Uterus (tissue), 4 donors: ENCODE measurements around the gene CFAP210. TPM values are rescaled to one million over a fixed set of nuclear protein-coding genes. Genes with fewer than 3 reads are reported as not detected.
"Not testable (repeated sequence)": the region's sequence is repeated elsewhere in the genome, so short reads cannot be mapped to it uniquely, and the experiment has no call there.

Experiments used
- DNase-seq, 2 donors: peaks; one replicate each; pipeline ENCODE4 v3.0.0-alpha.2; 2019 to 2020
- H3K27ac ChIP-seq, 2 donors: fragments of 200-600 bp; sonication (generic); 1 replicate in 1 of 2; 2 replicates in 1 of 2; pipeline ENCODE4 v1.5.1; 2016 to 2018
- H3K27me3 ChIP-seq, 2 donors: fragments of 200-600 bp; sonication (generic); one replicate each; pipeline ENCODE4 v1.5.1; 2018 to 2019; ENCODE audit warnings: control low read depth in 1 of 2
- H3K36me3 ChIP-seq, 2 donors: fragments of 200-600 bp; sonication (generic); one replicate each; pipeline ENCODE4 v1.5.1; 2019; ENCODE audit warnings: control low read depth in 1 of 2
- H3K4me1 ChIP-seq, 2 donors: fragments of 200-600 bp; sonication (generic); one replicate each; pipeline ENCODE4 v1.5.1; 2018 to 2019; ENCODE audit warnings: control low read depth in 1 of 2
- H3K4me3 ChIP-seq, 2 donors: fragments of 200-600 bp; sonication (generic); 1 replicate in 1 of 2; 2 replicates in 1 of 2; pipeline ENCODE4 v1.5.1; 2018 to 2019; ENCODE audit warnings: mild to moderate bottlenecking in 1 of 2
- H3K9me3 ChIP-seq, 2 donors: fragments of 200-600 bp; sonication (generic); one replicate each; pipeline ENCODE4 v1.5.1; 2019; ENCODE audit warnings: control low read depth in 1 of 2
- CTCF ChIP-seq, 4 experiments: fragments of 200-600 bp in 2 of 4; fragments of 450-650 bp in 2 of 4; sonication (generic) in 2 of 4; IDR thresholded peaks; one replicate each; pipeline ENCODE4 v1.5.1; 2016 to 2019; ENCODE audit warnings: antibody characterized with exemption in 4 of 4, mild to moderate bottlenecking in 2 of 4, moderate library complexity in 1 of 4
- POLR2A ChIP-seq, 2 donors: fragments of 450-650 bp; IDR thresholded peaks; one replicate each; pipeline ENCODE4 v1.6.1; 2016; ENCODE audit warnings: antibody characterized with exemption in 2 of 2, mild to moderate bottlenecking in 1 of 2, moderate library complexity in 1 of 2
- intact Hi-C: fragments of 100-400 bp; cut with DNase I; formaldehyde crosslinking; loops from one replicate; pipeline ENCODE4 v1.15.1; 2023; ENCODE audit warnings: low total_unique reads
- total RNA-seq, 4 donors: library from RNA; depleted of rRNA in 3 of 4; stranded (reverse); fragments of >200 nt in 3 of 4; gene quantifications; one replicate each; pipeline versions ENCODE4 v1.1.0 to v1.2.4, GENCODE V29; 2014 to 2023
- donor health status: DM: yes; HTN: yes; CAD: no.

The CFAP210 gene
- total RNA-seq, 4 donors from 2014 or later = 0.64 to 3.3 TPM; not detected in 2

DNA sequence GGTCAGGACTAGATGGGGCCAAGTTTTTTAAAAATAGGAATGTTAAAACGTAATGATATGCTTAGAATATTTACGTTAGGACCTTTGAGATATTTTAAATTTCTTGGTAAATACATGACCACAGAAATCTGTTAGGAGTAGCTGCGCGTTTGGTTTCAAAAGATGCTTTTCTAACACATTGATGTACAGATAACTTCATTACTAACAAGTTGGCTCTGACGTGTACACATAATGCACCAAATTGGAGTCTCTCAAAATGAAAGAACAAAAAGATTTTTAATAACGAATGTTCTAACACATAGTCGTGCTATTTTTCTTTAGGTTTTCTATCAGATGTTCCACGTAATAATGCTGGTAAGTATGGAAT lies 672 bp upstream of the CFAP210 start:
- Histone ChIP-seq H3K27me3 (no peaks in the 10 kb centered on the region), H3K9me3 (no peaks in the 10 kb centered on the region), H3K4me3 (peak overlapping the region; percentile 98), H3K27ac (peak overlapping the region; percentile 79 to 90), H3K36me3 (no peaks in the 10 kb centered on the region), H3K4me1 (no peaks in the 10 kb centered on the region)
- intact Hi-C loops = loop anchor here (10.0 kb wide), 1 partner anchor 1230 kb away; the partner anchor contains the start of gene GORASP2
- TF ChIP-seq POLR2A (IDR thresholded peaks at IDR 0.05) = no peak
- TF ChIP-seq CTCF (IDR thresholded peaks at IDR 0.05) = no peak
- no peak for DNase-seq

DNA sequence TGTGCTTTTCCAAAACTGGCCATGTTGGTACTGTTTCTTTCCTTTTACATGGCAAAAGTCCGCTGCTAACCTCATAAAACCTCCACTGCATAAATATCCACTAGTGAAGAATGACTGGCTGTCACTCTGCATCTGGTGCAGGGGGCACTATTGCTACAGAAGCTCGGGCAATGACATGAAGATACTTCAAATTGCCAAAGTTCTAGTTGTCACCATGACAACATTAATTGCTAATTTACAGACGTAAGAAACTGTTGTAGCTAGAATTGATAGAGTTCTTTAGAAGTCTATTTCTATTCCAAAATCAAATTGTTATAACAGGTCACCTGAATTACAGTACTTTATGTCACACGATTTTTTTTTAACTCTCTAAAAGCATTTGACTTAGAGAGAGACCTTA lies 845 bp downstream of the CFAP210 start:
- H3K9me3 ChIP-seq = no peaks in the 10 kb centered on the region
- no peaks in the 10 kb centered on the region for H3K27me3 ChIP-seq
- TF ChIP-seq POLR2A (IDR thresholded peaks at IDR 0.05) (no peak), CTCF (IDR thresholded peaks at IDR 0.05) (no peak)
- peak overlapping the region in 1 of 2 donors; percentile 98 for H3K4me3 ChIP-seq
- H3K4me1 ChIP-seq = no peaks in the 10 kb centered on the region
- DNase-seq = no peak
- no peaks in the 10 kb centered on the region for H3K36me3 ChIP-seq
- intact Hi-C loops = loop anchor here (10.0 kb wide), 1 partner anchor 1231 kb away; the partner anchor contains the start of gene GORASP2
- H3K27ac ChIP-seq = peak overlapping the region in 1 of 2 donors; percentile 90

GRCh38 chr2:169692718-169693117 lies 1.5 kb downstream of the CFAP210 start:
- H3K27me3 ChIP-seq = no peaks in the 10 kb centered on the region
- TF ChIP-seq POLR2A (IDR thresholded peaks at IDR 0.05) = no peak
- no peak for TF ChIP-seq CTCF (IDR thresholded peaks at IDR 0.05)
- intact Hi-C loops = loop anchor here (10.0 kb wide), 1 partner anchor 1232 kb away; the partner anchor contains the start of gene GORASP2

GRCh38 chr2:169690958-169691357 lies 3.2 kb downstream of the CFAP210 start:
- no peak overlapping the region for H3K4me3 ChIP-seq
- TF ChIP-seq CTCF (IDR thresholded peaks at IDR 0.05) (no peak), POLR2A (IDR thresholded peaks at IDR 0.05) (no peak)
- H3K27ac ChIP-seq = no peak overlapping the region
- H3K36me3 ChIP-seq = no peaks in the 10 kb centered on the region
- no peaks in the 10 kb centered on the region for H3K27me3 ChIP-seq
- H3K4me1 ChIP-seq = no peaks in the 10 kb centered on the region
- H3K9me3 ChIP-seq = no peaks in the 10 kb centered on the region
- intact Hi-C loops = loop anchor here (10.0 kb wide), 1 partner anchor 1234 kb away; the partner anchor contains the start of gene GORASP2
- no peak for DNase-seq

More at GRCh38 chr2:169692718-169693117, 1.5 kb downstream of the CFAP210 start:
- no peaks in the 10 kb centered on the region for H3K9me3 ChIP-seq
- no peak for DNase-seq
- no peak overlapping the region for H3K4me3 ChIP-seq
- H3K36me3 ChIP-seq = no peaks in the 10 kb centered on the region
- no peaks in the 10 kb centered on the region for H3K4me1 ChIP-seq
- H3K27ac ChIP-seq = no peak overlapping the region

GRCh38 chr2:169687943-169688342 lies 6.3 kb downstream of the CFAP210 start:
- H3K36me3 ChIP-seq, DNase-seq, H3K27ac ChIP-seq, H3K4me3 ChIP-seq, H3K27me3 ChIP-seq, H3K4me1 ChIP-seq, intact Hi-C loops, H3K9me3 ChIP-seq: not testable (repeated sequence)

DNA sequence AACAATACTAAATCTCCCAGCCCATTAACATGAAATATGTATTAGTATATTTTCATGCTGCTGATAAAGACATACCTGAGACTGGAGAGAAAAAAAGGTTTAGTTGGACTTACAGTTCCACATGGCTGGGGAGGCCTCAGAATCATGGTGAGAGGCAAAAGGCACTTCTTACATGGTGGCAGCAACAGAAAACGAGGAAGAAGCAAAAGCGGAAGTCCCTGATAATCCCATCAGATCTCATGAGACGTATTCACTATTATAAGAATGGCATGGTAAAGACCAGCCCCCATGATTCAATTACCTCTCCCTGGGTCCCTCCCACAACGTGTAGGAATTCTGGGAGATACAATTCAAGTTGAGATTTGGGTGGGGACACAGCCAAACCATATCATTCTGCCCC lies 7.4 kb downstream of the CFAP210 start:
- intact Hi-C loops, DNase-seq, H3K4me1 ChIP-seq, H3K27me3 ChIP-seq, H3K4me3 ChIP-seq, H3K9me3 ChIP-seq, H3K27ac ChIP-seq, H3K36me3 ChIP-seq: not testable (repeated sequence)

DNA sequence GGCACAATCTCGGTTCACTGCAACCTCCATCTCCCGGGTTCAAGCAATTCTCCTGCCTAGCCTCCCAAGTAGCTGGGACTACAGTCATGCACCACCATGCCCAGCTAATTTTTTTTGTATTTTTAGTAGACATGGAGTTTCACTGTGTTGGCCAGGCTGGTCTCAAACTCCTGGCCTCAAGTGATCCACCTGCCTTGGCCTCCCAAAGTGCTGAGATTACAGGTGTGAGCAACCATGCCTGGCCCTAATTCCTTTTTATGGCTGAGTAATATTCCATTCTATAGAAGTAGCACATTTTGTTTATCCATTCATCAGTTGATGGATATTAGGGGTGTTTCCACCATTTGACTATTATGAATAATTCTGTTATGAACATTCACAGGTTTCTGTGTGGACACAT lies 9.5 kb downstream of the CFAP210 start:
- H3K27me3 ChIP-seq, DNase-seq, H3K4me3 ChIP-seq, H3K27ac ChIP-seq, H3K9me3 ChIP-seq, intact Hi-C loops, H3K36me3 ChIP-seq, H3K4me1 ChIP-seq: not testable (repeated sequence)
